ENCODE measurements around the gene CHGA. TPM values are rescaled to one million over a fixed set of nuclear protein-coding genes. Genes with fewer than 3 reads are reported as not detected.
A peak's percentile ranks its signal among the peaks of the same experiment; 100 is the strongest.

Gene CHGA
- total and polyA plus RNA-seq, 2 of the 13 experiments (the other 11 are each of a cell fraction or from before 2014, with no cell fraction given), result not detected

GRCh38 chr14:92905667-92906066 is 17.3 kb upstream of the CHGA start:
- no peaks in the 10 kb centered on the region for H4K20me1 ChIP-seq (ENCODE audit: insufficient read depth, low read length)
- H3K9ac ChIP-seq (ENCODE audit: insufficient read depth, low read depth, low read length), result no peak overlapping the region
- peak; percentile 84 for ATAC-seq
- in situ Hi-C loops (cut with HindIII; ENCODE audit: extremely low pct_ligation_motif_present, low pct_unique_long_range_greater_than_20kb), result no loop called here
- CTCF ChIA-PET (ENCODE audit: low intra/inter-chr PET ratio, low total read pairs), result no interaction called here
- intact Hi-C loops (cut with micrococcal nuclease; ENCODE audit: unreplicated experiment), result no loop called here
- WGBS (ENCODE audit: low lambda C conversion rate), result 1% methylated on average over 8 of the region's 8 CpGs
- DNase-seq (ENCODE audit: low spot score), result peak; percentile 94
- peak overlapping the region; percentile 35 for H3K27ac ChIP-seq (ENCODE audit: extremely low read length, insufficient read depth, low read length)
- H3K27me3 ChIP-seq (ENCODE audit: control insufficient read depth in 1 of 2, insufficient read depth in 2 of 2, low read length in 2 of 2), result peaks cover 0 to 16% of the 10 kb centered on the region in 2 experiments; a peak in 3 of 5 replicates
- no peak overlapping the region for H2AFZ ChIP-seq (ENCODE audit: low read length)
- BruUV-seq (replicated peaks), result no TSS peak
- POLR2A ChIA-PET, result no interaction called here
- FAIRE-seq, result peak; percentile 94
- no peaks in the 10 kb centered on the region for H3K79me2 ChIP-seq (ENCODE audit: insufficient read depth, low read length)
- H3K36me3 ChIP-seq (replicated peaks in 1 of 2; ENCODE audit: control insufficient read depth in 1 of 2, insufficient read depth in 2 of 2, low read length in 2 of 2), result no peaks in the 10 kb centered on the region
- H3K4me1 ChIP-seq (ENCODE audit: insufficient read depth, low read length), result peaks cover 46% of the 10 kb centered on the region
- H3K9me3 ChIP-seq (ENCODE audit: low read length), result no peaks in the 10 kb centered on the region
- H3K4me2 ChIP-seq (ENCODE audit: low read depth, low read length), result peak overlapping the region; percentile 60
- 0 out of 6 replicates have a peak overlapping the region, but pooled peaks of 1 of the 3 experiments have one; percentile 16 for H3K4me3 ChIP-seq (replicated peaks in 1 of 3; ENCODE audit: insufficient read depth in 1 of 3, low read depth in 2 of 3, low read length in 3 of 3)
- TF ChIP-seq GATAD2A (CRISPR knock-in tag; IDR thresholded peaks at IDR 0.05) (peak; percentile 80), ADNP (CRISPR knock-in tag; IDR thresholded peaks at IDR 0.05) (peak; percentile 67; the same call in 1 of the 2 replicates), ESRRA (CRISPR knock-in tag; IDR thresholded peaks at IDR 0.05; ENCODE audit: low read depth) (no peak), SCMH1 (CRISPR knock-in tag; IDR thresholded peaks at IDR 0.05; ENCODE audit: borderline replicate concordance) (no peak), ARID5B (CRISPR knock-in tag; IDR thresholded peaks at IDR 0.05) (peak; percentile 84), MIER3 (CRISPR knock-in tag; IDR thresholded peaks at IDR 0.05; ENCODE audit: borderline replicate concordance) (no peak), HNF4G (IDR thresholded peaks at IDR 0.05; ENCODE audit: borderline replicate concordance, low read depth, low read length) (peak; percentile 84), HNF4G (CRISPR knock-in tag; IDR thresholded peaks at IDR 0.05; ENCODE audit: borderline replicate concordance, low read depth) (peak; percentile 49; the same call in 1 of the 2 replicates), MLX (CRISPR knock-in tag; IDR thresholded peaks at IDR 0.05) (peak; percentile 77), ZNF639 (CRISPR knock-in tag; conservative IDR thresholded peaks at IDR 0.05) (no peak), HNF4A (CRISPR knock-in tag; IDR thresholded peaks at IDR 0.05) (peak; percentile 92), TGIF2 (CRISPR knock-in tag; IDR thresholded peaks at IDR 0.05) (0 out of 2 replicates have a peak, but pooled peaks have one; percentile 16)
- TF ChIP-seq, protein P1, sequence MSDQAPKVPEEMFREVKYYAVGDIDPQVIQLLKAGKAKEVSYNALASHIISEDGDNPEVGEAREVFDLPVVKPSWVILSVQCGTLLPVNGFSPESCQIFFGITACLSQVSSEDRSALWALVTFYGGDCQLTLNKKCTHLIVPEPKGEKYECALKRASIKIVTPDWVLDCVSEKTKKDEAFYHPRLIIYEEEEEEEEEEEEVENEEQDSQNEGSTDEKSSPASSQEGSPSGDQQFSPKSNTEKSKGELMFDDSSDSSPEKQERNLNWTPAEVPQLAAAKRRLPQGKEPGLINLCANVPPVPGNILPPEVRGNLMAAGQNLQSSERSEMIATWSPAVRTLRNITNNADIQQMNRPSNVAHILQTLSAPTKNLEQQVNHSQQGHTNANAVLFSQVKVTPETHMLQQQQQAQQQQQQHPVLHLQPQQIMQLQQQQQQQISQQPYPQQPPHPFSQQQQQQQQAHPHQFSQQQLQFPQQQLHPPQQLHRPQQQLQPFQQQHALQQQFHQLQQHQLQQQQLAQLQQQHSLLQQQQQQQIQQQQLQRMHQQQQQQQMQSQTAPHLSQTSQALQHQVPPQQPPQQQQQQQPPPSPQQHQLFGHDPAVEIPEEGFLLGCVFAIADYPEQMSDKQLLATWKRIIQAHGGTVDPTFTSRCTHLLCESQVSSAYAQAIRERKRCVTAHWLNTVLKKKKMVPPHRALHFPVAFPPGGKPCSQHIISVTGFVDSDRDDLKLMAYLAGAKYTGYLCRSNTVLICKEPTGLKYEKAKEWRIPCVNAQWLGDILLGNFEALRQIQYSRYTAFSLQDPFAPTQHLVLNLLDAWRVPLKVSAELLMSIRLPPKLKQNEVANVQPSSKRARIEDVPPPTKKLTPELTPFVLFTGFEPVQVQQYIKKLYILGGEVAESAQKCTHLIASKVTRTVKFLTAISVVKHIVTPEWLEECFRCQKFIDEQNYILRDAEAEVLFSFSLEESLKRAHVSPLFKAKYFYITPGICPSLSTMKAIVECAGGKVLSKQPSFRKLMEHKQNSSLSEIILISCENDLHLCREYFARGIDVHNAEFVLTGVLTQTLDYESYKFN (CRISPR knock-in tag; conservative IDR thresholded peaks at IDR 0.05), result peak; percentile 50
- TF ChIP-seq, protein P2, sequence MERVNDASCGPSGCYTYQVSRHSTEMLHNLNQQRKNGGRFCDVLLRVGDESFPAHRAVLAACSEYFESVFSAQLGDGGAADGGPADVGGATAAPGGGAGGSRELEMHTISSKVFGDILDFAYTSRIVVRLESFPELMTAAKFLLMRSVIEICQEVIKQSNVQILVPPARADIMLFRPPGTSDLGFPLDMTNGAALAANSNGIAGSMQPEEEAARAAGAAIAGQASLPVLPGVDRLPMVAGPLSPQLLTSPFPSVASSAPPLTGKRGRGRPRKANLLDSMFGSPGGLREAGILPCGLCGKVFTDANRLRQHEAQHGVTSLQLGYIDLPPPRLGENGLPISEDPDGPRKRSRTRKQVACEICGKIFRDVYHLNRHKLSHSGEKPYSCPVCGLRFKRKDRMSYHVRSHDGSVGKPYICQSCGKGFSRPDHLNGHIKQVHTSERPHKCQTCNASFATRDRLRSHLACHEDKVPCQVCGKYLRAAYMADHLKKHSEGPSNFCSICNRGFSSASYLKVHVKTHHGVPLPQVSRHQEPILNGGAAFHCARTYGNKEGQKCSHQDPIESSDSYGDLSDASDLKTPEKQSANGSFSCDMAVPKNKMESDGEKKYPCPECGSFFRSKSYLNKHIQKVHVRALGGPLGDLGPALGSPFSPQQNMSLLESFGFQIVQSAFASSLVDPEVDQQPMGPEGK (CRISPR knock-in tag; IDR thresholded peaks at IDR 0.05), result peak; percentile 27; the same call in 1 of the 2 replicates
